A549 (cell line): ENCODE results near the gene FOXO3.

ENCODE experiments used
- CTCF ChIP-seq: fragments of >200 bp; sonication (Bioruptor Twin); formaldehyde crosslinking; IDR thresholded peaks from 3 replicates; pipeline ENCODE4 v1.5.1; 2016
- MAZ ChIP-seq: fragments of 150-350 bp; IDR thresholded peaks from 2 replicates; pipeline ENCODE4 v1.6.1; 2014; ENCODE audit warnings: antibody characterized with exemption, low read depth, low read length, borderline replicate concordance
- MYC ChIP-seq: IDR thresholded peaks from 2 replicates; pipeline ENCODE4 v1.6.1; 2012; ENCODE audit warnings: mild to moderate bottlenecking, inconsistent platforms, low read length, improper control_type of control experiment, borderline replicate concordance
- POLR2A ChIP-seq: IDR thresholded peaks from 2 replicates; pipeline ENCODE4 v1.6.1; 2012; ENCODE audit warnings: mild to moderate bottlenecking, low read length

DNA sequence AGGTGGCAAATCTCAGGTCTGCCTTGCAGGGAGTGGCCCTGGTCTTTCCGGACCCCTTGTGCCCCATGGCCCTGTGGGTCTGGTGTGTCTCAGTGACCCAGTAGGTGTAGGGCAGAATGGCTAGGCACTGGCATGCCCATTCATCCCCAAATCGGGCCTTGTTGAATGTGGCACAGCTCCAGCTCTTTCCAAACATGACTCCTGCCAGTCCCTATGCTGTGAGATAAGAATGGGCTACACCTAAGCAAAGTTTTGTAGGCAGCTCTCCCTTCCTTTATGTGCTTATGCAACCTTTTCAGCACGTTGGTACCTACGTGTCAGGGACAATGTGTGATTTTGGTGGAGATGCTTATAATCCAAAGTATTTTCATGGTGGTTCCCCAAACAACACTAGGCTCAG lies 33.9 kb downstream of the FOXO3 start:
- TF ChIP-seq CTCF (no peak), MYC (no peak), POLR2A (no peak), MAZ (no peak)
